ENCODE data around the gene RNF166. TPM values are rescaled to one million over a fixed set of nuclear protein-coding genes. Genes with fewer than 3 reads are reported as not detected.

RNF166 gene
- total and polyA plus RNA-seq, 5 donors, result 15.0 to 23.8 (median 18.4) TPM

GRCh38 chr16:88665148-88665547 lies 41.1 kb downstream of the RNF166 start:
- Histone ChIP-seq H3K9me3 (ENCODE audit: control insufficient read depth, low read length) (no peaks in the 10 kb centered on the region), H3K27ac (ENCODE audit: low read length) (no peak overlapping the region), H3K4me3 (ENCODE audit: low read length) (no peak overlapping the region), H3K4me1 (ENCODE audit: control insufficient read depth, insufficient read depth, low read length) (peaks cover 3% of the 10 kb centered on the region), H3K27me3 (ENCODE audit: control insufficient read depth, insufficient read depth) (no peaks in the 10 kb centered on the region)
- 43% methylated on average over 4 of the region's 4 CpGs for WGBS
- no peak for ATAC-seq
- intact Hi-C loops (cut with DNase I), result no loop called here
- no peak for DNase-seq

- ATAC-seq (peak; percentile 99), DNase-seq (peak; percentile 98 to 99 (median 99))
- under 1% methylated on average over 88 of the region's 88 CpGs for WGBS
- no peaks in the 10 kb centered on the region for H3K27me3 ChIP-seq (ENCODE audit: control insufficient read depth, insufficient read depth)
- intact Hi-C loops (cut with DNase I), result no loop called here
- H3K27ac ChIP-seq (ENCODE audit: low read length), result peak within 1 kb of the TSS; percentile 46
- H3K4me3 ChIP-seq (ENCODE audit: low read length), result peak within 1 kb of the TSS; percentile 61
- H3K9me3 ChIP-seq (ENCODE audit: control insufficient read depth, low read length), result no peaks in the 10 kb centered on the region
- H3K4me1 ChIP-seq (ENCODE audit: control insufficient read depth, insufficient read depth, low read length), result peaks cover 3% of the 10 kb centered on the region
Observed at GRCh38 chr16:88662843-88663606, 43.2 kb downstream of the RNF166 start, which contains the start of gene MVD. TSS of gene MVD (minus strand) at chr16:88663091. CDS start at chr16:88663080, 11 bp downstream.

GRCh38 chr16:88662222-88662842 lies 43.9 kb downstream of the RNF166 start:
- no peaks in the 10 kb centered on the region for H3K27me3 ChIP-seq (ENCODE audit: control insufficient read depth, insufficient read depth)
- intact Hi-C loops (cut with DNase I), result no loop called here

GRCh38 chr16:88661468-88661867 lies 44.7 kb downstream of the RNF166 start:
- Histone ChIP-seq H3K4me3 (ENCODE audit: low read length) (no peak overlapping the region), H3K4me1 (ENCODE audit: control insufficient read depth, insufficient read depth, low read length) (peaks cover 3% of the 10 kb centered on the region), H3K27me3 (ENCODE audit: control insufficient read depth, insufficient read depth) (no peaks in the 10 kb centered on the region), H3K9me3 (ENCODE audit: control insufficient read depth, low read length) (no peaks in the 10 kb centered on the region), H3K27ac (ENCODE audit: low read length) (no peak overlapping the region)
- ATAC-seq (no peak), DNase-seq (no peak)
- WGBS, result 84% methylated on average over 10 of the region's 10 CpGs
- intact Hi-C loops (cut with DNase I), result no loop called here

More at GRCh38 chr16:88662222-88662842, 43.9 kb downstream of the RNF166 start:
- DNase-seq, result peak in 2 of 3 donors; percentile 45 to 66
- H3K9me3 ChIP-seq (ENCODE audit: control insufficient read depth, low read length), result no peaks in the 10 kb centered on the region
- WGBS, result 1% methylated on average over 49 of the region's 49 CpGs
- peak overlapping the region; percentile 46 for H3K27ac ChIP-seq (ENCODE audit: low read length)
- H3K4me1 ChIP-seq (ENCODE audit: control insufficient read depth, insufficient read depth, low read length), result peaks cover 3% of the 10 kb centered on the region
- ATAC-seq, result no peak
- peak overlapping the region; percentile 57 for H3K4me3 ChIP-seq (ENCODE audit: low read length)

- intact Hi-C loops (cut with DNase I), result no loop called here
- WGBS, result 93% methylated on average over 25 of the region's 25 CpGs
Observed at GRCh38 chr16:88659160-88659559, 47.0 kb downstream of the RNF166 start.

GRCh38 chr16:88658714-88659113 lies 47.5 kb downstream of the RNF166 start:
- Histone ChIP-seq H3K4me1 (ENCODE audit: control insufficient read depth, insufficient read depth, low read length) (no peaks in the 10 kb centered on the region), H3K4me3 (ENCODE audit: low read length) (no peak overlapping the region), H3K27me3 (ENCODE audit: control insufficient read depth, insufficient read depth) (no peaks in the 10 kb centered on the region), H3K27ac (ENCODE audit: low read length) (no peak overlapping the region), H3K9me3 (ENCODE audit: control insufficient read depth, low read length) (no peaks in the 10 kb centered on the region)
- ATAC-seq (no peak), DNase-seq (peak in 1 of 3 donors; percentile 57)
- WGBS, result 88% methylated on average over 15 of the region's 15 CpGs
- intact Hi-C loops (cut with DNase I), result no loop called here

More at GRCh38 chr16:88659160-88659559, 47.0 kb downstream of the RNF166 start:
- ATAC-seq, result no peak
- Histone ChIP-seq H3K4me3 (ENCODE audit: low read length) (no peak overlapping the region), H3K4me1 (ENCODE audit: control insufficient read depth, insufficient read depth, low read length) (peaks cover 3% of the 10 kb centered on the region), H3K9me3 (ENCODE audit: control insufficient read depth, low read length) (no peaks in the 10 kb centered on the region), H3K27ac (ENCODE audit: low read length) (no peak overlapping the region), H3K27me3 (ENCODE audit: control insufficient read depth, insufficient read depth) (no peaks in the 10 kb centered on the region)
- peak in 1 of 3 donors; percentile 30 for DNase-seq

- intact Hi-C loops (cut with DNase I), result no loop called here
- peak in 2 of 3 donors; percentile 51 to 53 for DNase-seq
- WGBS, result 92% methylated on average over 19 of the region's 19 CpGs
Observed at GRCh38 chr16:88657371-88657770, 48.8 kb downstream of the RNF166 start.

GRCh38 chr16:88656291-88656980 lies 49.8 kb downstream of the RNF166 start:
- no peaks in the 10 kb centered on the region for H3K9me3 ChIP-seq (ENCODE audit: control insufficient read depth, low read length)
- 90% methylated on average over 25 of the region's 25 CpGs for WGBS
- no peak overlapping the region for H3K4me3 ChIP-seq (ENCODE audit: low read length)
- DNase-seq (peak in 2 of 3 donors; percentile 31 to 64), ATAC-seq (no peak)
- intact Hi-C loops (cut with DNase I), result no loop called here
- H3K27ac ChIP-seq (ENCODE audit: low read length), result no peak overlapping the region
- peaks cover 2% of the 10 kb centered on the region for H3K4me1 ChIP-seq (ENCODE audit: control insufficient read depth, insufficient read depth, low read length)
- H3K27me3 ChIP-seq (ENCODE audit: control insufficient read depth, insufficient read depth), result no peaks in the 10 kb centered on the region

More at GRCh38 chr16:88657371-88657770, 48.8 kb downstream of the RNF166 start:
- no peak overlapping the region for H3K27ac ChIP-seq (ENCODE audit: low read length)
- H3K27me3 ChIP-seq (ENCODE audit: control insufficient read depth, insufficient read depth), result no peaks in the 10 kb centered on the region
- H3K9me3 ChIP-seq (ENCODE audit: control insufficient read depth, low read length), result no peaks in the 10 kb centered on the region
- H3K4me1 ChIP-seq (ENCODE audit: control insufficient read depth, insufficient read depth, low read length), result no peaks in the 10 kb centered on the region
- H3K4me3 ChIP-seq (ENCODE audit: low read length), result no peak overlapping the region
- ATAC-seq, result no peak

GRCh38 chr16:88655733-88656281 lies 50.4 kb downstream of the RNF166 start:
- no peak for ATAC-seq
- H3K27ac ChIP-seq (ENCODE audit: low read length), result no peak overlapping the region
- H3K27me3 ChIP-seq (ENCODE audit: control insufficient read depth, insufficient read depth), result no peaks in the 10 kb centered on the region
- WGBS, result 94% methylated on average over 29 of the region's 29 CpGs
- H3K9me3 ChIP-seq (ENCODE audit: control insufficient read depth, low read length), result no peaks in the 10 kb centered on the region
- H3K4me1 ChIP-seq (ENCODE audit: control insufficient read depth, insufficient read depth, low read length), result peaks cover 5% of the 10 kb centered on the region
- DNase-seq, result peak in 1 of 3 donors; percentile 50
- intact Hi-C loops (cut with DNase I), result no loop called here
- no peak overlapping the region for H3K4me3 ChIP-seq (ENCODE audit: low read length)

- peaks cover 5% of the 10 kb centered on the region for H3K4me1 ChIP-seq (ENCODE audit: control insufficient read depth, insufficient read depth, low read length)
- no peak overlapping the region for H3K27ac ChIP-seq (ENCODE audit: low read length)
- intact Hi-C loops (cut with DNase I), result no loop called here
- no peaks in the 10 kb centered on the region for H3K9me3 ChIP-seq (ENCODE audit: control insufficient read depth, low read length)
- DNase-seq, result peak in 2 of 3 donors; percentile 49 to 60
- no peak overlapping the region for H3K4me3 ChIP-seq (ENCODE audit: low read length)
- H3K27me3 ChIP-seq (ENCODE audit: control insufficient read depth, insufficient read depth), result no peaks in the 10 kb centered on the region
- WGBS, result 95% methylated on average over 50 of the region's 50 CpGs
- no peak for ATAC-seq
Observed at GRCh38 chr16:88655053-88655732, 51.0 kb downstream of the RNF166 start.
